ENCODE measurements around the gene COPS3. TPM values are rescaled to one million over a fixed set of nuclear protein-coding genes. Genes with fewer than 3 reads are reported as not detected.

Gene COPS3
- total and polyA plus RNA-seq, 2 experiments from 2014 or later = 108 to 121 TPM

- TF ChIP-seq POLR2AphosphoS5 (IDR thresholded peaks at IDR 0.05; ENCODE audit: low read depth) (no peak), STAT1 (IDR thresholded peaks at IDR 0.05; ENCODE audit: unreplicated experiment) (no peak), ZNF114 (CRISPR knock-in tag; IDR thresholded peaks at IDR 0.05) (no peak), NANOG (IDR thresholded peaks at IDR 0.05; ENCODE audit: borderline replicate concordance) (no peak), EZH2phosphoT487 (IDR thresholded peaks at IDR 0.05; ENCODE audit: unreplicated experiment) (no peak), EZH2 (IDR thresholded peaks at IDR 0.05; ENCODE audit: low read depth, unreplicated experiment) (no peak)
- TF ChIP-seq, protein P1, sequence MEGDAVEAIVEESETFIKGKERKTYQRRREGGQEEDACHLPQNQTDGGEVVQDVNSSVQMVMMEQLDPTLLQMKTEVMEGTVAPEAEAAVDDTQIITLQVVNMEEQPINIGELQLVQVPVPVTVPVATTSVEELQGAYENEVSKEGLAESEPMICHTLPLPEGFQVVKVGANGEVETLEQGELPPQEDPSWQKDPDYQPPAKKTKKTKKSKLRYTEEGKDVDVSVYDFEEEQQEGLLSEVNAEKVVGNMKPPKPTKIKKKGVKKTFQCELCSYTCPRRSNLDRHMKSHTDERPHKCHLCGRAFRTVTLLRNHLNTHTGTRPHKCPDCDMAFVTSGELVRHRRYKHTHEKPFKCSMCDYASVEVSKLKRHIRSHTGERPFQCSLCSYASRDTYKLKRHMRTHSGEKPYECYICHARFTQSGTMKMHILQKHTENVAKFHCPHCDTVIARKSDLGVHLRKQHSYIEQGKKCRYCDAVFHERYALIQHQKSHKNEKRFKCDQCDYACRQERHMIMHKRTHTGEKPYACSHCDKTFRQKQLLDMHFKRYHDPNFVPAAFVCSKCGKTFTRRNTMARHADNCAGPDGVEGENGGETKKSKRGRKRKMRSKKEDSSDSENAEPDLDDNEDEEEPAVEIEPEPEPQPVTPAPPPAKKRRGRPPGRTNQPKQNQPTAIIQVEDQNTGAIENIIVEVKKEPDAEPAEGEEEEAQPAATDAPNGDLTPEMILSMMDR (conservative IDR thresholded peaks at IDR 0.05; ENCODE audit: low read depth in 2 of 2) = no peak
Measured at GRCh38 chr17:17320188-17320910, 39.3 kb upstream of the COPS3 start (continued).

GRCh38 chr17:17315142-17315821, 34.2 kb upstream of the COPS3 start:
- no peaks in the 10 kb centered on the region for H3K27me3 ChIP-seq (ENCODE audit: insufficient read depth)
- H3K27ac ChIP-seq (ENCODE audit: low read depth) = no peak overlapping the region
- no peaks in the 10 kb centered on the region for H3K79me2 ChIP-seq (replicated peaks; ENCODE audit: insufficient read depth)
- no peak overlapping the region for H3K4me3 ChIP-seq
- no peak overlapping the region for H3K4me2 ChIP-seq
- Mint-ChIP-seq H3K4me3 (no peak overlapping the region), H3K4me1 (peaks cover 11% of the 10 kb centered on the region), H3K36me3 (ENCODE audit: low read depth) (peaks cover 27% of the 10 kb centered on the region), H3K9me3 (peaks cover 3% of the 10 kb centered on the region; the same call in 2 of the 3 replicates), H3K27ac (peak overlapping the region; percentile 75; the same call in 1 of the 2 replicates), H3K27me3 (ENCODE audit: insufficient read depth, low read depth, poor library complexity) (peaks cover 7% of the 10 kb centered on the region)
- no peaks in the 10 kb centered on the region; the same call in 1 of the 2 replicates for H4K20me1 ChIP-seq (replicated peaks; ENCODE audit: insufficient read depth)
- DNase-seq (ENCODE audit: low spot score) (no peak), ATAC-seq (no peak)
- no peaks in the 10 kb centered on the region for H3K36me3 ChIP-seq (ENCODE audit: insufficient read depth)
- H3K9me2 ChIP-seq (ENCODE audit: insufficient read depth) = no peaks in the 10 kb centered on the region
- H3K4me1 ChIP-seq (ENCODE audit: insufficient read depth) = no peaks in the 10 kb centered on the region
- no peak overlapping the region for H2AFZ ChIP-seq
- H3F3A ChIP-seq (replicated peaks; ENCODE audit: low read depth) = no peaks in the 10 kb centered on the region
- TF ChIP-seq STAT1 (IDR thresholded peaks at IDR 0.05; ENCODE audit: unreplicated experiment) (no peak), POLR2AphosphoS5 (IDR thresholded peaks at IDR 0.05; ENCODE audit: low read depth) (no peak), ETS1 (IDR thresholded peaks at IDR 0.05) (no peak), EZH2 (IDR thresholded peaks at IDR 0.05; ENCODE audit: low read depth, unreplicated experiment) (no peak), NANOG (IDR thresholded peaks at IDR 0.05; ENCODE audit: borderline replicate concordance) (no peak)
- TF ChIP-seq, protein P2, sequence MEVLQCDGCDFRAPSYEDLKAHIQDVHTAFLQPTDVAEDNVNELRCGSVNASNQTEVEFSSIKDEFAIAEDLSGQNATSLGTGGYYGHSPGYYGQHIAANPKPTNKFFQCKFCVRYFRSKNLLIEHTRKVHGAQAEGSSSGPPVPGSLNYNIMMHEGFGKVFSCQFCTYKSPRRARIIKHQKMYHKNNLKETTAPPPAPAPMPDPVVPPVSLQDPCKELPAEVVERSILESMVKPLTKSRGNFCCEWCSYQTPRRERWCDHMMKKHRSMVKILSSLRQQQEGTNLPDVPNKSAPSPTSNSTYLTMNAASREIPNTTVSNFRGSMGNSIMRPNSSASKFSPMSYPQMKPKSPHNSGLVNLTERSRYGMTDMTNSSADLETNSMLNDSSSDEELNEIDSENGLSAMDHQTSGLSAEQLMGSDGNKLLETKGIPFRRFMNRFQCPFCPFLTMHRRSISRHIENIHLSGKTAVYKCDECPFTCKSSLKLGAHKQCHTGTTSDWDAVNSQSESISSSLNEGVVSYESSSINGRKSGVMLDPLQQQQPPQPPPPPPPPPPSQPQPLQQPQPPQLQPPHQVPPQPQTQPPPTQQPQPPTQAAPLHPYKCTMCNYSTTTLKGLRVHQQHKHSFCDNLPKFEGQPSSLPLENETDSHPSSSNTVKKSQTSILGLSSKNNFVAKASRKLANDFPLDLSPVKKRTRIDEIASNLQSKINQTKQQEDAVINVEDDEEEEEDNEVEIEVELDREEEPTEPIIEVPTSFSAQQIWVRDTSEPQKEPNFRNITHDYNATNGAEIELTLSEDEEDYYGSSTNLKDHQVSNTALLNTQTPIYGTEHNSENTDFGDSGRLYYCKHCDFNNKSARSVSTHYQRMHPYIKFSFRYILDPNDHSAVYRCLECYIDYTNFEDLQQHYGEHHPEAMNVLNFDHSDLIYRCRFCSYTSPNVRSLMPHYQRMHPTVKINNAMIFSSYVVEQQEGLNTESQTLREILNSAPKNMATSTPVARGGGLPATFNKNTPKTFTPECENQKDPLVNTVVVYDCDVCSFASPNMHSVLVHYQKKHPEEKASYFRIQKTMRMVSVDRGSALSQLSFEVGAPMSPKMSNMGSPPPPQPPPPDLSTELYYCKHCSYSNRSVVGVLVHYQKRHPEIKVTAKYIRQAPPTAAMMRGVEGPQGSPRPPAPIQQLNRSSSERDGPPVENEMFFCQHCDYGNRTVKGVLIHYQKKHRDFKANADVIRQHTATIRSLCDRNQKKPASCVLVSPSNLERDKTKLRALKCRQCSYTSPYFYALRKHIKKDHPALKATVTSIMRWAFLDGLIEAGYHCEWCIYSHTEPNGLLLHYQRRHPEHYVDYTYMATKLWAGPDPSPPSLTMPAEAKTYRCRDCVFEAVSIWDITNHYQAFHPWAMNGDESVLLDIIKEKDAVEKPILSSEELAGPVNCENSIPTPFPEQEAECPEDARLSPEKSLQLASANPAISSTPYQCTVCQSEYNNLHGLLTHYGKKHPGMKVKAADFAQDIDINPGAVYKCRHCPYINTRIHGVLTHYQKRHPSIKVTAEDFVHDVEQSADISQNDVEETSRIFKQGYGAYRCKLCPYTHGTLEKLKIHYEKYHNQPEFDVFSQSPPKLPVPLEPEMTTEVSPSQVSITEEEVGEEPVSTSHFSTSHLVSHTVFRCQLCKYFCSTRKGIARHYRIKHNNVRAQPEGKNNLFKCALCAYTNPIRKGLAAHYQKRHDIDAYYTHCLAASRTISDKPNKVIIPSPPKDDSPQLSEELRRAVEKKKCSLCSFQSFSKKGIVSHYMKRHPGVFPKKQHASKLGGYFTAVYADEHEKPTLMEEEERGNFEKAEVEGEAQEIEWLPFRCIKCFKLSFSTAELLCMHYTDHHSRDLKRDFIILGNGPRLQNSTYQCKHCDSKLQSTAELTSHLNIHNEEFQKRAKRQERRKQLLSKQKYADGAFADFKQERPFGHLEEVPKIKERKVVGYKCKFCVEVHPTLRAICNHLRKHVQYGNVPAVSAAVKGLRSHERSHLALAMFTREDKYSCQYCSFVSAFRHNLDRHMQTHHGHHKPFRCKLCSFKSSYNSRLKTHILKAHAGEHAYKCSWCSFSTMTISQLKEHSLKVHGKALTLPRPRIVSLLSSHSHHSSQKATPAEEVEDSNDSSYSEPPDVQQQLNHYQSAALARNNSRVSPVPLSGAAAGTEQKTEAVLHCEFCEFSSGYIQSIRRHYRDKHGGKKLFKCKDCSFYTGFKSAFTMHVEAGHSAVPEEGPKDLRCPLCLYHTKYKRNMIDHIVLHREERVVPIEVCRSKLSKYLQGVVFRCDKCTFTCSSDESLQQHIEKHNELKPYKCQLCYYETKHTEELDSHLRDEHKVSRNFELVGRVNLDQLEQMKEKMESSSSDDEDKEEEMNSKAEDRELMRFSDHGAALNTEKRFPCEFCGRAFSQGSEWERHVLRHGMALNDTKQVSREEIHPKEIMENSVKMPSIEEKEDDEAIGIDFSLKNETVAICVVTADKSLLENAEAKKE (CRISPR knock-in tag; IDR thresholded peaks at IDR 0.05) = no peak
- TF ChIP-seq, protein P3, sequence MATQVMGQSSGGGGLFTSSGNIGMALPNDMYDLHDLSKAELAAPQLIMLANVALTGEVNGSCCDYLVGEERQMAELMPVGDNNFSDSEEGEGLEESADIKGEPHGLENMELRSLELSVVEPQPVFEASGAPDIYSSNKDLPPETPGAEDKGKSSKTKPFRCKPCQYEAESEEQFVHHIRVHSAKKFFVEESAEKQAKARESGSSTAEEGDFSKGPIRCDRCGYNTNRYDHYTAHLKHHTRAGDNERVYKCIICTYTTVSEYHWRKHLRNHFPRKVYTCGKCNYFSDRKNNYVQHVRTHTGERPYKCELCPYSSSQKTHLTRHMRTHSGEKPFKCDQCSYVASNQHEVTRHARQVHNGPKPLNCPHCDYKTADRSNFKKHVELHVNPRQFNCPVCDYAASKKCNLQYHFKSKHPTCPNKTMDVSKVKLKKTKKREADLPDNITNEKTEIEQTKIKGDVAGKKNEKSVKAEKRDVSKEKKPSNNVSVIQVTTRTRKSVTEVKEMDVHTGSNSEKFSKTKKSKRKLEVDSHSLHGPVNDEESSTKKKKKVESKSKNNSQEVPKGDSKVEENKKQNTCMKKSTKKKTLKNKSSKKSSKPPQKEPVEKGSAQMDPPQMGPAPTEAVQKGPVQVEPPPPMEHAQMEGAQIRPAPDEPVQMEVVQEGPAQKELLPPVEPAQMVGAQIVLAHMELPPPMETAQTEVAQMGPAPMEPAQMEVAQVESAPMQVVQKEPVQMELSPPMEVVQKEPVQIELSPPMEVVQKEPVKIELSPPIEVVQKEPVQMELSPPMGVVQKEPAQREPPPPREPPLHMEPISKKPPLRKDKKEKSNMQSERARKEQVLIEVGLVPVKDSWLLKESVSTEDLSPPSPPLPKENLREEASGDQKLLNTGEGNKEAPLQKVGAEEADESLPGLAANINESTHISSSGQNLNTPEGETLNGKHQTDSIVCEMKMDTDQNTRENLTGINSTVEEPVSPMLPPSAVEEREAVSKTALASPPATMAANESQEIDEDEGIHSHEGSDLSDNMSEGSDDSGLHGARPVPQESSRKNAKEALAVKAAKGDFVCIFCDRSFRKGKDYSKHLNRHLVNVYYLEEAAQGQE (IDR thresholded peaks at IDR 0.05; ENCODE audit: unreplicated experiment) = no peak
